HCT116 (cell line): ENCODE measurements around the gene TMEM14A. TPM values are rescaled to one million over a fixed set of nuclear protein-coding genes. Genes with fewer than 3 reads are reported as not detected.
"Not testable (repeated sequence)": the region's sequence is repeated elsewhere in the genome, so short reads cannot be mapped to it uniquely, and the experiment has no call there.

Experiments used
- ATAC-seq: fragments of 200-7000 bp; cut with Tn5 transposase; 2 replicates; pipeline ENCODE4 v1.9.1; 2020; ENCODE audit warnings: mild to moderate bottlenecking, moderate library complexity
- BruUV-seq: library from RNA; stranded (reverse); fragments of 400-500 nt; replicated peaks from 2 replicates; lab custom pipeline; 2021; lab: Mats Ljungman, UMichigan
- CTCF ChIA-PET: fragments of 300-600 bp; sonication (Branson Sonifier 250); formaldehyde crosslinking; loops from one replicate; lab custom pipeline; 2021; ENCODE audit warnings: antibody characterized with exemption; lab: Charles Lee
- POLR2A ChIA-PET: fragments of 300-600, 350-600 bp; sonication (Branson Sonifier 250); formaldehyde crosslinking; loops from one replicate; lab custom pipeline; 2021; ENCODE audit warnings: antibody characterized with exemption; lab: Charles Lee
- RAD21 ChIA-PET, 2 experiments: fragments of 300-600 bp; sonication (Branson Sonifier 250); formaldehyde crosslinking; loops; one replicate each; lab custom pipeline; 2023; ENCODE audit warnings: low total read pairs in 2 of 2; ENCODE audit not compliant: uncharacterized antibody in 2 of 2, unreplicated experiment in 2 of 2, low non-redundant PET in 1 of 2; lab: Charles Lee
- DNase-seq: peaks from one replicate; pipeline ENCODE4 v3.0.0-alpha.2; 2010; ENCODE audit warnings: low read depth, low spot score
- H2AFZ ChIP-seq: fragments of 200-600 bp; shearing (Covaris generic), sonication (generic); 2 replicates; pipeline ENCODE4 v1.6.1; 2017; ENCODE audit warnings: low read depth, mixed run types, mixed read lengths, antibody characterized with exemption, low read length; ENCODE audit not compliant: poor library complexity, severe bottlenecking
- H3K27ac ChIP-seq: 2 replicates; pipeline ENCODE4 v1.5.1; 2012; ENCODE audit warnings: low read depth, low read length
- H3K27me3 ChIP-seq: fragments of 200-600 bp; sonication (generic); 2 replicates; pipeline ENCODE4 v1.6.1; 2016; ENCODE audit warnings: mixed run types, low read length, mixed read lengths; ENCODE audit not compliant: insufficient read depth
- H3K36me3 ChIP-seq, 2 experiments: fragments of 200-500 bp in 1 of 2; fragments of 200-600 bp in 1 of 2; sonication (Bioruptor generic) in 1 of 2; sonication (generic) in 1 of 2; 2 replicates each; pipeline versions ENCODE4 v1.5.1 to v1.6.1; 2014 to 2016; ENCODE audit warnings: low read length in 2 of 2, inconsistent platforms in 1 of 2, mixed read lengths in 1 of 2, mixed run types in 1 of 2; ENCODE audit not compliant: insufficient read depth in 2 of 2, control insufficient read depth in 1 of 2
- H3K4me1 ChIP-seq, 2 experiments: fragments of 200-600 bp in 1 of 2; sonication (generic) in 1 of 2; 2 replicates each; pipeline versions ENCODE4 v1.5.1 to v1.6.1; 2012 to 2017; ENCODE audit warnings: low read length in 2 of 2, inconsistent platforms in 1 of 2, mild to moderate bottlenecking in 1 of 2, mixed read lengths in 1 of 2, mixed run types in 1 of 2, moderate library complexity in 1 of 2; ENCODE audit not compliant: insufficient read depth in 2 of 2, control insufficient read depth in 1 of 2
- H3K4me2 ChIP-seq: fragments of 200-600 bp; sonication (generic); 2 replicates; pipeline ENCODE4 v1.6.1; 2017; ENCODE audit warnings: mixed run types, low read length, mixed read lengths
- H3K4me3 ChIP-seq, 2 experiments: fragments of 200-600 bp in 1 of 2; sonication (generic) in 1 of 2; replicated peaks in 1 of 2; 2 replicates each; pipeline ENCODE4 v1.5.1; 2011 to 2016; ENCODE audit warnings: low read length in 2 of 2, control low read depth in 1 of 2, low read depth in 1 of 2, mild to moderate bottlenecking in 1 of 2, mixed read lengths in 1 of 2, mixed run types in 1 of 2
- H3K79me2 ChIP-seq: fragments of 200-600 bp; sonication (generic); 2 replicates; pipeline ENCODE4 v1.6.1; 2017; ENCODE audit warnings: mild to moderate bottlenecking, mixed run types, low read length, moderate library complexity, mixed read lengths; ENCODE audit not compliant: insufficient read depth
- H3K9ac ChIP-seq: fragments of 200-600 bp; sonication (generic); 2 replicates; pipeline ENCODE4 v1.6.1; 2016; ENCODE audit warnings: low read length, mixed read lengths
- H3K9me2 ChIP-seq: fragments of 200-600 bp; sonication (generic), shearing (Covaris generic); 2 replicates; pipeline ENCODE4 v1.6.1; 2017; ENCODE audit warnings: mixed run types, mild to moderate bottlenecking, moderate library complexity; ENCODE audit not compliant: insufficient read depth
- H3K9me3 ChIP-seq, 2 experiments: fragments of 200-500 bp in 1 of 2; fragments of 200-600 bp in 1 of 2; sonication (Bioruptor generic) in 1 of 2; sonication (generic) in 1 of 2; 2 replicates each; pipeline ENCODE4 v1.6.1; 2014 to 2017; ENCODE audit warnings: low read length in 2 of 2, mixed read lengths in 2 of 2, inconsistent platforms in 1 of 2, low read depth in 1 of 2, mild to moderate bottlenecking in 1 of 2, mixed run types in 1 of 2, moderate library complexity in 1 of 2; ENCODE audit not compliant: control insufficient read depth in 1 of 2, insufficient read depth in 1 of 2
- H4K20me1 ChIP-seq: fragments of 200-600 bp; sonication (generic), shearing (Covaris generic); 2 replicates; pipeline ENCODE4 v1.6.1; 2017; ENCODE audit warnings: mixed run types, mild to moderate bottlenecking, moderate library complexity; ENCODE audit not compliant: insufficient read depth
- CTCF ChIP-seq, 3 experiments: fragments of 200-600 bp in 1 of 3; sonication (generic) in 1 of 3; IDR thresholded peaks in 2 of 3; conservative IDR thresholded peaks in 1 of 3; 2 replicates each; pipeline ENCODE4 v1.5.1; 2012 to 2017; ENCODE audit warnings: low read depth in 2 of 3, low read length in 2 of 3, antibody characterized with exemption in 1 of 3, borderline replicate concordance in 1 of 3, control low read depth in 1 of 3, mild to moderate bottlenecking in 1 of 3, mixed read lengths in 1 of 3, mixed run types in 1 of 3, moderate library complexity in 1 of 3; ENCODE audit not compliant: insufficient read depth in 1 of 3
- REST ChIP-seq: IDR thresholded peaks from 2 replicates; pipeline ENCODE4 v1.6.1; 2012; ENCODE audit warnings: low read depth
- intact Hi-C: fragments of 100-400 bp; cut with micrococcal nuclease; formaldehyde crosslinking; loops from 2 replicates; pipeline ENCODE4 v1.10.0; 2022
- total RNA-seq: library from RNA; stranded (reverse); gene quantifications from one replicate; pipeline ENCODE4 v1.2.1, GENCODE V29; 2021; ENCODE audit not compliant: unreplicated experiment

The TMEM14A gene
- total RNA-seq, 1 experiment from 2014 or later, result 51.5 TPM

- Histone ChIP-seq H3K4me1 (peaks cover 11 to 26% of the 10 kb centered on the region in 2 experiments), H3K27ac (no peak overlapping the region), H3K36me3 (0 out of 4 replicates have a peak, but pooled peaks cover 0 to 5% of the 10 kb centered on the region in 2 experiments), H3K27me3 (no peaks in the 10 kb centered on the region), H2AFZ (no peak overlapping the region), H3K9me3 (no peaks in the 10 kb centered on the region), H3K79me2 (peaks cover 25% of the 10 kb centered on the region; the same call in 1 of the 2 replicates), H3K9me2 (no peaks in the 10 kb centered on the region), H4K20me1 (no peaks in the 10 kb centered on the region), H3K4me3 (no peak overlapping the region), H3K9ac (no peak overlapping the region), H3K4me2 (no peak overlapping the region)
- DNase-seq, result no peak
- ChIA-PET RAD21 (no interaction called here), POLR2A (no interaction called here), CTCF (no interaction called here)
- no TSS peak for BruUV-seq
- ATAC-seq, result no peak
- TF ChIP-seq REST (no peak), CTCF (IDR thresholded peaks at IDR 0.05 in 2 of 3, conservative IDR thresholded peaks at IDR 0.05 in 1 of 3; ENCODE audit: borderline replicate concordance in 1 of 3, insufficient read depth in 1 of 3, low read depth in 2 of 3, low read length in 2 of 3) (peak in 1 of 3 experiments; percentile 24; a peak in 1 of 6 replicates)
- intact Hi-C loops, result no loop called here
Measured at GRCh38 chr6:52675372-52675771, 4.5 kb downstream of the TMEM14A start.

GRCh38 chr6:52676631-52677030 is 5.7 kb downstream of the TMEM14A start:
- H3K9me2 ChIP-seq, H3K9me3 ChIP-seq, H3K27me3 ChIP-seq, H3K4me2 ChIP-seq, intact Hi-C loops, H3K27ac ChIP-seq, H3K4me3 ChIP-seq, H4K20me1 ChIP-seq, H3K36me3 ChIP-seq, RAD21 ChIA-PET, POLR2A ChIA-PET, H2AFZ ChIP-seq, BruUV-seq, H3K9ac ChIP-seq, CTCF ChIA-PET, ATAC-seq, DNase-seq: not testable (repeated sequence)
- H3K4me1 ChIP-seq, result peaks cover 7 to 17% of the 10 kb centered on the region in 2 experiments
- H3K79me2 ChIP-seq, result peaks cover 21% of the 10 kb centered on the region; the same call in 1 of the 2 replicates
